ENCODE data around the gene SAMD7.

- TF ChIP-seq, protein P1, sequence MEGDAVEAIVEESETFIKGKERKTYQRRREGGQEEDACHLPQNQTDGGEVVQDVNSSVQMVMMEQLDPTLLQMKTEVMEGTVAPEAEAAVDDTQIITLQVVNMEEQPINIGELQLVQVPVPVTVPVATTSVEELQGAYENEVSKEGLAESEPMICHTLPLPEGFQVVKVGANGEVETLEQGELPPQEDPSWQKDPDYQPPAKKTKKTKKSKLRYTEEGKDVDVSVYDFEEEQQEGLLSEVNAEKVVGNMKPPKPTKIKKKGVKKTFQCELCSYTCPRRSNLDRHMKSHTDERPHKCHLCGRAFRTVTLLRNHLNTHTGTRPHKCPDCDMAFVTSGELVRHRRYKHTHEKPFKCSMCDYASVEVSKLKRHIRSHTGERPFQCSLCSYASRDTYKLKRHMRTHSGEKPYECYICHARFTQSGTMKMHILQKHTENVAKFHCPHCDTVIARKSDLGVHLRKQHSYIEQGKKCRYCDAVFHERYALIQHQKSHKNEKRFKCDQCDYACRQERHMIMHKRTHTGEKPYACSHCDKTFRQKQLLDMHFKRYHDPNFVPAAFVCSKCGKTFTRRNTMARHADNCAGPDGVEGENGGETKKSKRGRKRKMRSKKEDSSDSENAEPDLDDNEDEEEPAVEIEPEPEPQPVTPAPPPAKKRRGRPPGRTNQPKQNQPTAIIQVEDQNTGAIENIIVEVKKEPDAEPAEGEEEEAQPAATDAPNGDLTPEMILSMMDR (IDR thresholded peaks at IDR 0.05) = no peak
- TF ChIP-seq EZH2phosphoT487 (IDR thresholded peaks at IDR 0.05) (no peak), EZH2 (IDR thresholded peaks at IDR 0.05) (no peak)
These were observed 29.3 kb downstream of the SAMD7 start for GRCh38 chr3:169940470-169941181.
